GM21825 (cell line): ENCODE measurements around the gene MICAL2.

Experiments used
- ATAC-seq: cut with Tn5 transposase; IDR thresholded peaks from one replicate; pipeline ENCODE4 v1.9.1; 2021; ENCODE audit warnings: mild to moderate bottlenecking, moderate library complexity; ENCODE audit not compliant: unreplicated experiment

The MICAL2 gene

DNA sequence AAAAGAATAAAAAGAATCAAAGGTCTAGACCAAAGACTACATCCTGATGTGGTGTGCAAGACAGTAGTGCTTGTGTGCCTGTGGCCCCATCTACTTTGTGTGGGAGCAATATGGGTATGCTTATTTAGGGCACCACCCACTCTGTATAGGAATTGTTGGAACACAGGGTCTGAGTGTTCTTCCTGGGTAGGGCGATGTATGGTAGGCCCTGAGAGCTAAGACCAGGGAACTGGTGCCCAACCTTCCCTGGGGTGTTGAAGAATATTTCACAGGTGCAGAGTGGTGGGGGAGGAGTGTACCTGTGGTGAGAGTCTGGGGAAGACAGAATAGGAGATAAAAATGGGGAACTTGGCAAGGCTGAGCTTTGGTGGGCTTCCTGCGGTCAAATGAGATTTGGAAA is 41.9 kb downstream of the MICAL2 start:
- ATAC-seq: no peak

DNA sequence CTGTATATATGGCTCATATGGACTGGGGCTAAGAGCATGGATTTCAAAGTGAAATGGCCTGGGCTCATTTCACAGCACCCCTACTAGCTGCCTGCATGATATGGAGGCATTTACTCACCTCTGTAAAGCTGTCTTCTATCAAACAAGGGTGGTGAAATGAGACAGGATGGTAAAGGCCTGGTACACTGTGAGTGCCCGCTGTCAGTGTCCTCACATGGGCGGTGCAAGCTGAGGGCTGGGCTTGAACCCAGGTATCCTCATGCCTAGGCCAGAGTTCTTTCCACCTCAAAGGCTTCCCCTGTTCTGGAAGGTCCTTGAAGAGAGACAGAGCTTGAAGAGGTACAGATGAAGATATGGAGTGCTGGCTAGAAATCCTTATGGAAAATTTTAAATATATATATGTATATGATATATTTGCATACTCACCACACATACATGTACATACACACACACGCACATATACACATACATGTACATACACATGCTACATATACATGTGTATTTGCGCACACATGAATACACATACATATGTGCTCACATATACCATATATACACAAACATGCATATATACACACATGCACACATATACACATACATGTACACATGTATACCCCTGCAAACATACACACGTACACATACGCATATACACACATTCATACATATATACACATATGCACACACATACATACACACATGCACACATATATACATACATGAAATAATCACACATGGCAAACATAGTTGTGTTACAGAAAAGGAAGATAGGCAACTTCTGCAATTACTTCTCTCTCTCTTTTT is 44.7 kb downstream of the MICAL2 start:
- ATAC-seq: no peak

DNA sequence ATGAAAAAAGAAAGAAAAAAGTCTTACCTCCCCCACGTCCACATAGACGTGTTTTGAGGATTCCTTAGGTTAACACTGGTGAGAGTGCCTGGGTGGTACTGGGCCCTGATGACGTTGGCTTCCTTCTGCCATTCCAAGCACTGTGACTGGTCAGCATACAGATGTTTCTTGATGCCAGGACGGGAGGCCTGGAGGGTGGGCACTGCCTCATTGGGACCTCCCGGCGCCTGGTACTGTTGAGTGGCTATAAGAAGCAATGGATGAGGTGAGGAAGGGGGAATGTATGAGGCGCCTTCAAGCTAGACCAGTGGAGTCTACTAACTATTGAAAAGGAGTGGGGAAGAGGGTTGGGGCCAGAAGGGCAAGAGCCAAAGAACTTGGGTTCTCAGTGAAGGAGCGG is 45.3 kb downstream of the MICAL2 start:
- ATAC-seq: no peak

DNA sequence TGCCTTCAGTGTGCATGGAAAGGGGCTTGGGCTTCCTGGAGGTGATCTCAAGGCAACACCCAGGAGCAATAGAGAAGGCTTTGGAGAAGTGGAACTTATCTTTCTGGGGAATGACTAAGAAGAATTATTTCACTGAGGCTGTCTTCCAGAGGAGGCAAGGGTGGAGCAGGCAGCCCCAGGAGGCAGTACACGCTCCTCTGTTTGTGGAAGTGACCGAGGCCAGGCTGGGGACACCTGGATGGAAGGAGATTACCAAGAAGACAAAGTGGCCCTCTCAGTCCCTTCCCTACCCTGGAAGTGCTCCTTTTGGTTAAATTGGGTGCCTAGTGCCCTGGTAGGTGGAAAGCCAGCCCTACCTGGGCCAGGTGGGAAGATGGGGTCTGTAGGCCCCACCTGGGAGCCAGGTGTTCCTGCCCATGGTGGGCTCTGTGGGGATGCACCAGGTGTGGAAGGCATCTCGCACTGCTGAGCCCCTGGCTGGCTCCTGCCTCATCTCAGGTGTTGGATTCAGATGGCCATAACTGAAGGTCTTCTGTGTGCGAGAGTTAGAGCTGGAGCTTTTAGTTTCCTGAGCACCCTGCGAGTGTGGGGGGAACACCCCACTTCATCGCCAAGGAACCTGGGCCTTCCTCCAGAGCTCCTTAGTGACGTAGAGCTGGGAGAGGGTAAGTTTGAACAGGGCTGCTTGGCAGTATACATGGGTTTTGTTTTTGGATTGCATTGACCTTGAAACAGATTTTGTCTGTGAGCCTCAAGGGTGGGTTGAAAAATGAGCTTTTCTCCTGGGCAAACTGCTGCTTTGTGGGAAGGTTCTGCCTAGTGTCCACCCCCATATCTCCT is 46.1 kb downstream of the MICAL2 start:
- no peak for ATAC-seq

DNA sequence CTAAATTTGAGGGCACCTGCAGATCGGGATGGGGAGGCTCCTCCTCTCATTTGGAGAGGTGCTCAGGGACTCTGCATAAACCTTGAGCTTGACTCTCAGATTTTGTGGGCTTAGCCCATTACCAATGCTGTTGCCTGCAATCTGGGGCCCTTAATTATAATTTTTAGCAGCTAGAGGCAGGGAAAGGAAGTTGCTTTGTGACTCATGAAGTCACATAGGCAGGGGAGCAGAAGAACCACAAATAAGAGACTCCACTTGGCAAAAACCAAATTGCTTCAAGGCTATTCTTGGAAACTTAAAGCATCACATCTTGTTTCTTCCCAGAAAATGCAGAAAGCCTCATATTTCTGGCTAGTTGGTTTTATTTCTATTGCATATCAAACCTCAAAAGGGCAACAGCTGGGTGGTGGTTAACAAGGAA is 46.9 kb downstream of the MICAL2 start:
- ATAC-seq: no peak

DNA sequence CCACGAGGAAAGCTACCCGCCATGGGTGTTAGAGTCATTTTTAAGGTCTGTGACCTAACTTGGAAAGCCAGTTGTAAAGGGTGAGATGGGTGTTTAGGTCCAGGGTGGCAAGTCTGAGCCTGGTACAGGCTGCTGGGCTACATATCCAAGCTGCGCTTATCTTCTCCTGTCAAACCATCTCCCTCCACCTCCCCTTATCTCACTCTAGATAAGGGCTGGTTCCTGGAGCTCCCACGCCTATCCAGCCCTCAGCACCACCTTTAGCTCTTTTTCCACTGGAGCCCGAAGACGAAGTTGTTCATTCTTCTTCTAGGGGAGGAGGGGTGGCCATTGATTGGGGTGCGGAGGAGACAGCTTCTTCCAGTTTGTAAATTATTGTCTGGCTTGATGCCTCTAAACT is 48.5 kb downstream of the MICAL2 start:
- no peak for ATAC-seq

DNA sequence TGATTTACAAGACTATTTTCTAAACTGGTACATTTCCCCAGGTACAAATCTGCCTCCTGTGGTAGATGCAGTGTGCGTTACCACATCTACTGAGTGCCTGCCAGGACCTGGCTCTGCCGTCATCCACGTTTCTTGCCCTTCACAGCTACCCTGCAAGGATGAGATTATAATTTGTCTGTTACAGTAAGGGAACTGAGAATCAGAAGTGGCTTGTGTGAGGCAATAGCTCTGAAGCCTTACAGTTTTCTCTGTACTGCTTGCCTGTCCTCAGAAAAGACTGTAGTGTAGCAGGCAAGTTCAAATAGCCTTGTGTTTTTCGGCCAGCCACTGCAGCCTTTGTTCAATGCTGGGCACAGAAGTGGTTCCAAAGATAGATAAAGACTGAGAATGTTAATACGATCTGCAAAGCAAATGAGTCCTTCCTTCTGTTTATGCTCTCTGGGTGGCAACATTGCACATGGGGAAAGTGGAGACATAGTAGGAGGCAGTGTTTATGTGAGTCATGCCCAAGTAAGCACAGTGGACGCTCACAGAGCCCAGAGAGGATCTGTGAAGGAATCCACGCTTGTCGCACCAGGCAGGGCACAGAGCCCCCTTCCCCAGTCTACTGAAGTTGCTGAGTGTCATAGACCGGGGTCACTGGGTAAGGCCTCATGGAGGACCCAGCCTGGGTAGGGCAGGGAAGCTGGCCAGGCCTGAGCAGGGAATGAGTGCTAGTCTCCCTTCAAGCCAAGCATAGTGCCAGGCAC is 49.1 kb downstream of the MICAL2 start:
- no peak for ATAC-seq

DNA sequence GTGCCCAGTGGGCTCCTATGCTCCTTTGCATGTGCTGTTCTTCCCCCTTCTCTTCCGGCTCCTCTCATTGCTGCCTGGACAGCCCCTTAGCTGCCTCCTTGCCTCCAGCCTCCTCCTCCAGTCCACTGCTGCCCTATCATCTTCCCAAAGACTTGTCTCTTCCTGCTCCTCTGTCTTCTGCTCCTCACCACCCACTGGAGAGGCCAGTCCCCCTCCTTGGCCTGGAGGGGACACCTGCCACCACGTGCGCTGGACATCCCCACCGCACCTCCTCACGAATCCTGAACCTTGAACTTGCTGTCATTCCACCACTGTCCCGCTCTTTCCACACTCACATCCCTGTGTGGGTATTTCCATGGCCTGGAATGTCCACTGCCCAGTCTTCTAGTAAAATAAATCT is 49.8 kb downstream of the MICAL2 start:
- ATAC-seq: no peak

DNA sequence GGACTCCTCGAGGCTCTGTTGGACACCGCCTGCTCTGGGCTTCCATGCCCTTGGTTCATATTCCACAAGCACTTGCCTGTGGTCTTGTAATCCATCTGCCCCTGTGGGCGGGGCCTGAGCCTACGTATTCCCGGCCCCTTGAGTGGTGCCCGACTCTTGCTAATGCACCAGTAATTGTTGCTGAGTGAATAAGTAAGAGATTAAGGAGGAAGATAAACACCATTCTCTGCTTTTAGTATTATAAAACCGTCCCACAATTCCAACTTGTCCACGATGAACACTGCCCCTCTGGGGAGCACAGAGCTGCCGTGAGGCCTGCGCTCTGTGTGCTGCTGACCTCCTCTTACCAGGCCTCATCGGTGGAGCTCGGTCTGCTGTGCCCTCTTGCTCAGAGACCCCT is 50.3 kb downstream of the MICAL2 start:
- ATAC-seq: no peak

DNA sequence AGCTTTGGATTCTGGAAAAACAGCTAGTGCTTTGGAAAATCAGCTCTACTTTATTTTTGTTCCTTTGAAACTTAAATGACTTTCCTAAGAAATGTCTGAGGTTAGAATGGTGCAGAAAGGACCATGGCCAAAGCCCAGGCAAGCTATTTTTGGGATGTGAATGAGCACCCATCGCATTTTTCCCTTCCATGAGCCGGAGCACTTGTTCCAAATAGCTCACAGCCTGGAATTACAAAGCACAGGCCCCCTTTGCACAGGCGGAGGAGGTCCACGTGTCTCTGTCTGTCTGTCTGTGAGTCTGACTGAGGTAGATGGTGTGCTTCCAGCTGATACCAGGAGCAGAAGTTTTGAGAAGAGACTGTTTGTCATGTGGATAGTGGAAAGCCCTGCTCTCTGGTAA is 50.7 kb downstream of the MICAL2 start:
- ATAC-seq: no peak

DNA sequence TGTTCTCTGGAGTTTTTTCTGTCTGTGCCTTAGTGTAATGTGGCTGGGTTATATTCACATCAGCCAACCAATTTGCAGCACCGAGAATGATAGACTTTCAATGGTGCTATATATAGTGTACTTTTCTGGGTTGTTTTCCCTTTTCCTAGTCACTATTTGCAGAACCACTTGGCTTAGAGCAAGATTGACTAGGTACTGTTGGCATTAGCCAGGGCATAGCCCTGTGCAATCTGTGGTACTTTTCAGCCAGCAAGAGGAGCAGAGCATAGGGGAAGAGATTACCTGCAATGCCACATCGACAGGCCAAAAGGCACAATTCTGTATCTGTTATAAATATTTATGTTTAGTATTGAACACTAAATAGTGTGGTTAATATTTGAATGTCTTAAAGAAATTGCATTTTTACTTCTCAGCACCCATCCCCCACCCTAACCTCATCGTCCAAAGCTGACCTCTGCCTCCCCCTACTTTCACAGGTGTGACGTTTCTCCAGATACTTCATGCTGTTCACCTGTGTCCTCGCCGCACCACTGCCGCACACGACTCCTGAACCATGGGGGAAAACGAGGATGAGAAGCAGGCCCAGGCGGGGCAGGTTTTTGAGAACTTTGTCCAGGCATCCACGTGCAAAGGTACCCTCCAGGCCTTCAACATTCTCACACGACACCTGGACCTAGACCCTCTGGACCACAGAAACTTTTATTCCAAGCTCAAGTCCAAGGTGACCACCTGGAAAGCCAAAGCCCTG is 51.4 kb downstream of the MICAL2 start:
- no peak for ATAC-seq

DNA sequence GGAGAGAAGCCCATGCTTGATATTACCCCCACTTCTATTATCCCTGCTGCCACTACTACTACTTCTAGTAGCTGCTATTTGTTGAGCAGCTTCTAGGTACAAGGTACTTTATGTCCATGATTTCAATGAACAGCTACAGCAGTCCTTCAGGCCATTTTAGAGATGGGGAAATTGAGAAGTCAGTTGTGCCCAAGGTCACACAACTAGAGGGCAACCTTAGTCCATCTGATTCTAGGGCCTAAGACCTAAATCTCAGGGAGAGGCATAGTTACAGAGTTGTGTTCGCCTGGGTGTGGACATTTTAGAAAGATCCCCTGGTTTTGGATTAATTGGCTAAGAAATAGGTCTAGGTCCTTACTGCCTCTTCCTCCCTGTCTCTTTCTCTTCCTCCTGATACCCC is 52.3 kb downstream of the MICAL2 start:
- ATAC-seq: no peak

DNA sequence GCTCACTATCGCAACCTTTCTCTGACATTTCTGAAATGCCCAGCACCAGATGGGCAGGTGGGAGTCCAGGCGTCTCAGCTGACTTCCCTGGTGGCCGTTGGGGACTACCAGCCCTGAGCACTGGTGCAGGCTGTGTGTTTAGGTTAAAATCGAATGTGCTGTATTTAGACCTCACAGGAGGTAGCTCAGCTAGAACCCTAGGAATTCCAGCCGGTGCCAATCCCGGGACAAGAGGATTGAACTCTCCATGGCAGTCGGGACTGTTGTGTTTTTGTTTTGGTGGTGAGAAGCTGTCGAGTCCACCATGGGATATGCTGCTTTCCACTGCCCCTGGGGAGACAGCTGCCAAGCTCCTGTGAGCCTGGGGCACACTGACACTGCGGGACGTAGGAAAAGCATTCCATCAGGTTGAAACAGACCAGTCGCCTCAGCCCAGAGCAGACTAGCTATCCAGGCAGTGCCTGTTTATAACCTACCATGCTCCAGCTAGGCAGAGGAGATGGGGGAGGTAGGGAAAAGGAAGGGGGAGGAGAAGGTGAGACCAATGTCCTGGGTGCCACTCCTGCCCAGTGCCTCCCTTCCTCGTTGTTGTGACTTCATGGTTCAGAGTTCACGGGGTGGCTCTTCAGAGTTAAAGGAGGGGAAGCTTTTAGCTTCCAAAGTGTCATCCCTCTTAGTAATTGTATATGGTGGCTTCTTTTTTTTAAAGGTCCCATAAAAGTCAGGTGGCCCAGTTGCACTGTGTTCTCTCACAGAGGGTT is 53.0 kb downstream of the MICAL2 start:
- ATAC-seq: no peak

DNA sequence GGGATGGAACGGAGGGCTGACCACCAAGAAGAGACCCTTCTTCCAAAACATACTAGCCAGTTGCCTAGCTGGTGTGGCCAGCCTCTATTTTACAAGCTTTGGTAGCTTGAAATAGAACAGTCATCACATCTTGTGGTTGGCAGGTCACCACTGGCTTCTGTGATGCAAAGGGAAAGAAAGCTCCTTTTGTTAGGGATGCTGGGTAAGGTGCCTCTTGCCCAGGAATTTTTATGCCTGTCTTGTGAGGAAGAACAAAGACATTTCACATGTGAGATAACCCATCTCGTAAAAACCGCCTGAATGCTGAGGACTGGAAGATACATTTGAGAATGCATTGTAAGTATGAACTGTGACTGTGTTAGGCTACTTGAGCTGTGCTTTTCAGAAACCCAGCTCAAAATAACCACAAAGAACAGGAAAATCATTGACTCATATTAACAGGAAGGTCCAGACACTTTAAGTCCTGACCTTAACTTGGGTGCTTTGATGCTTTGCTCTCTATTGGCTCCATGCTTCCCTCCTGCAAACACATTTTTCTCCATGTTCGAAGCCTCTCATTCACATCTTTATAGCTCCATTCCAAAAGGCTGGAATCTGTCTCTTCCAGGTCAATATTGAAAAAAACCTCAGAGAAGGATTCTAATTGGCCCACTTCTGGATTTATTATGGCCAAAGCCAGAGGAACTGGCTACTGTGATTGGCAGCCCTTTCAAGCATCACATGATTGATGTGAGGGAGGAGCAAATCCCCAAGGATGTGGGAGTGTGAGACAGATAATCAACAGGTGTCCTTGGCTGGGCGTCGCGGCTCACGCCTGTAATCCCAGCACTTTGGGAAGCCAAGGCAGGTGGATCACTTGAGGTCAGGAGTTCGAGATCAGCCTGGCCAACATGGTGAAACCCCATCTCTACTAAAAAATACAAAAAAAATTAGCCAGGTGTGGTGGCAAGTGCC is 53.9 kb downstream of the MICAL2 start:
- ATAC-seq: no peak

DNA sequence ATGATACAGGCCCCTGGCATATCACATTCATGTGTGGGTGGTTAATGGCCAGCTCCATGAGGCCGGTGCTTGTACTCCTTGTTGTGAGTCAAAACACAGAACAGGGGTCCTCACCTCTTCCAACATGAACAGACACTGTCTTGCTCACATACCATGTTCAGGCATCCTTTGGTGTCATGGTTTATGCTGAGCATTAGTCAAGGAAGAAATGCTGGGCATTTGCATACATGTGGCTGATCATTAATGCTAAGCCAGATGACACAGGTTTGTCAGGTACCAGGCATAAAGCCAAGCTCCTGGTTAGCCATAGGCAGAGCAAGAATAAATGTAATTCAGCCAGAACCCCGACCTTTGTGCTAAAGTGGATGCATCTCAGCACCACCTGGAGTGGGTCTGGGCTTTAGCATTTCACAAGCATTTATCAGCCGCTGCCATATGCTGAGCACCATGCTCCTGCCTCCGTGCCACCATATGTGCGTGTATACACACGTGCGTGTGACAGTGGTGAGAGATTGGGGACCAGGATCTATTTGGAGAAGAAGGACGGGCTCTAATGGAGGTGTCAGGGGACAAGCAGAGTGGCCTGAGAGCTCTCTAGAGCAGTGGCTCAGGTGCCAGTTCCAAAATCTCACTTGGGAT is 55.0 kb downstream of the MICAL2 start:
- ATAC-seq: no peak

DNA sequence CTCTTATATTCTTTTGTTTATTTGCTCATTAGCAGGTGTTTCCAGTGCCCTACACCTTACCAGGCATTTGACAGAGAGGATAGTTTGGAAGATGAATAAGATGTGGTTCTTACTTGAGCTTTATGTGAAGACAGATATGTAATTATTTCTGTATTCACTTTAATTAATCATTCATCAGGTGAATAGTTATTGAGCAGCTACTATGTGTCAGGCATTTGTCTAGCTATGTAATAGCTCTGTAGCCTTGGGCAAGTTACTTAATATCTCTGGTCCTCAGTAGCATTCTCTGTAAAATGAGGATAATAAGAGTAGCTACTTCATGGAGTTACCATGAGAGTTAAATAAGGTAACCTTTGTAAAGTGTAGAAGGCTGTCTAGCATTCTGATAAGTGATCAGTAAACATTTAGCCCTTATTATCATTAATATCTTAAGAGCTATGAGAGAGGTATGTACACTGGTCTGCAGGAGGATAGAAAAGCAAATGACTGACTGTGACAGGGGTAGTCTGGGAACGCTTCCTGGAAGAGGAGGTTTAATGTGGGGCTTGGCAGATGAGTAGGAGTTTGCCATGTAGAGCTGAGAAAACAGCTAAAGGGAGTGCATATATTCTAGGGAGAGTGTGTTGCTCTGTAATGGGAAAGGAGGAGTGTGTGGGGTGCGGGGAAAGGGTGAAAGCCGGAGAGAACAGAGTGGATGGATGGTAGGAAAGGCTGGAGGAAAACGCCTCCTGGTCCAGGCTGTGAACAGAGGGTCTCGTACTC is 56.1 kb downstream of the MICAL2 start:
- ATAC-seq: no peak

DNA sequence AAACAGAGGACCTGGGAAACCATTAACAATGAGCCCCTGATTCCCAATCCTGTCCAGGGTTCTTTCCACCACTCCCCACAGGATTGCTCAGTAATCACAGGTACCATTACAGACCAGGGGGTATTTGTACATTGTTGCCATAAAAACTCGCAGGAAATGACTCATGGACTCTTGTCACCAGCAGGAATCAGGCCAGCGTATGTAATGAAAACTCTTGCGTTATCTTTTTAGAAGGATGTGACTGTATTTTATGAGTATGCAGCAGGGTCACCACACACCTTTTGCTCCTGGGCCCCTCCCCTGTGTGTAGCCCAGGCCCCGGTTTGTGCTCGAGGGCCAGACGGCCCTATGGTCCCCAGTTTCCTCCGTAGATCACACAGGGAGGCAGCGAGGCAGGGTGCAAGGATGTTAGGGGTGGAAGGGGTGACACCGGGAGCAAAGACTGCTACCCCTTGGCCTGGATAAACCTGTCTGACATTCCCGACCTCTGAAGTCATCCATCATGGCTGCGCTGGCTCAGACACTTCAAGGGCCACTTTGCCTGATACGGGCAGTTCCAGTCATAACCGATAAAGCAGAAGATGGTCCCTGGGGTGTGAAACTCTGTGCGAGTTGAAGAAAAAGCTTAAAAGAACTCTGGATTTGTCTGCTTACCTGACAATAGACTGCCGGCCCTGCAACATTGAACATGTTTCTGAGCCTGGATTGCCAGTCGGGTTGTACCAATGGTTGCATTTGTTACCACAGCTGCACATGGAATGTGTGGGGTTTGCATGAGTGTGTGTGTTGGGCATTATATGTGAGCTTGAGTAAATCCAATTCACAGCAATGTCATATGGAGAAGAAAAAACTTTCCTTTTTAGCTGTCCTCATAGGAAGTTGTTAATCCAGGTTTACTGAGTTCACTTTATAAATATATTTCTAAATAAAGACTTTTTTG is 56.9 kb downstream of the MICAL2 start:
- ATAC-seq: no peak
